ENCODE measurements around the gene OBSCN. TPM values are rescaled to one million over a fixed set of nuclear protein-coding genes. Genes with fewer than 3 reads are reported as not detected.

The OBSCN gene
- total and polyA plus RNA-seq, 10 of the 15 experiments (the other 5 are each of a cell fraction or from before 2014, with no cell fraction given) = 0.01 to 0.36 (median 0.08) TPM; not detected in 2

GRCh38 chr1:228297822-228298221 lies 90.0 kb downstream of the OBSCN start:
- Histone ChIP-seq H2AFZ (ENCODE audit: control insufficient read depth, low read depth, low read length) (no peak overlapping the region), H3K27me3 (replicated peaks in 1 of 2; ENCODE audit: control insufficient read depth in 2 of 2, insufficient read depth in 2 of 2, low read length in 1 of 2) (no peaks in the 10 kb centered on the region; a peak in 1 of 4 replicates), H4K20me1 (ENCODE audit: control insufficient read depth, insufficient read depth) (no peaks in the 10 kb centered on the region), H3K4me2 (ENCODE audit: control insufficient read depth, insufficient read depth) (no peak overlapping the region), H3K4me1 (ENCODE audit: control insufficient read depth, insufficient read depth, low read length) (no peaks in the 10 kb centered on the region), H3K4me3 (no peak overlapping the region), H3K27ac (ENCODE audit: control insufficient read depth, insufficient read depth) (no peak overlapping the region), H3K9me3 (replicated peaks; ENCODE audit: control insufficient read depth, insufficient read depth, low read length) (peaks cover 6% of the 10 kb centered on the region), H3K9ac (ENCODE audit: control insufficient read depth, insufficient read depth, low read length) (no peak overlapping the region), H3K36me3 (ENCODE audit: control insufficient read depth in 2 of 2, insufficient read depth in 2 of 2, low read length in 1 of 2) (no peaks in the 10 kb centered on the region), H3K79me2 (ENCODE audit: control insufficient read depth, insufficient read depth, low read length) (no peaks in the 10 kb centered on the region)
- FAIRE-seq (no peak), ATAC-seq (no peak), DNase-seq (ENCODE audit: low read depth, low spot score) (no peak)
- in situ Hi-C loops (cut with MboI) (no loop called here), intact Hi-C loops (cut with micrococcal nuclease; ENCODE audit: unreplicated experiment) (no loop called here)
- ChIA-PET POLR2A (no interaction called here), CTCF (no interaction called here), SMC1A (ENCODE audit: uncharacterized antibody, unreplicated experiment) (no interaction called here), RAD21 (ENCODE audit: unreplicated experiment) (no interaction called here)
- TF ChIP-seq CBX5 (IDR thresholded peaks at IDR 0.05; ENCODE audit: low read depth) (no peak), IKZF2 (IDR thresholded peaks at IDR 0.05) (no peak), NFIC (IDR thresholded peaks at IDR 0.05; ENCODE audit: low read depth, low read length) (no peak), SRF (IDR thresholded peaks at IDR 0.05; ENCODE audit: low read depth in 2 of 2, low read length in 2 of 2) (no peak), EZH2 (IDR thresholded peaks at IDR 0.05; ENCODE audit: borderline replicate concordance, control insufficient read depth, low read depth, low read length) (no peak), TCF7 (IDR thresholded peaks at IDR 0.05; ENCODE audit: borderline replicate concordance) (no peak), KAT2A (conservative IDR thresholded peaks at IDR 0.05; ENCODE audit: control insufficient read depth, low read depth, low read length) (no peak), ZNF622 (IDR thresholded peaks at IDR 0.05) (no peak), ELK1 (IDR thresholded peaks at IDR 0.05; ENCODE audit: low read depth, low read length) (no peak), BCLAF1 (IDR thresholded peaks at IDR 0.05) (no peak), NFYA (IDR thresholded peaks at IDR 0.05; ENCODE audit: borderline replicate concordance, low read depth, low read length) (no peak), SPI1 (IDR thresholded peaks at IDR 0.05; ENCODE audit: borderline replicate concordance, insufficient read depth, low read depth, low read length) (no peak), BHLHE40 (IDR thresholded peaks at IDR 0.05; ENCODE audit: borderline replicate concordance in 1 of 2, low read depth in 2 of 2, low read length in 1 of 2) (no peak), SREBF1 (IDR thresholded peaks at IDR 0.05; ENCODE audit: low read length) (no peak), HDAC2 (IDR thresholded peaks at IDR 0.05) (no peak), WRNIP1 (IDR thresholded peaks at IDR 0.05; ENCODE audit: borderline replicate concordance, low read depth, low read length) (no peak), BMI1 (IDR thresholded peaks at IDR 0.05; ENCODE audit: borderline replicate concordance) (no peak)
- 18% methylated on average over 2 of the region's 2 CpGs for WGBS (ENCODE audit: insufficient coverage, insufficient replicate concordance, low lambda C conversion rate, missing lambda C conversion rate)
- BruUV-seq (replicated peaks) = no TSS peak
